Astrocyte (in vitro differentiated cells and primary cell): ENCODE measurements around the gene ZNF268. TPM values are rescaled to one million over a fixed set of nuclear protein-coding genes. Genes with fewer than 3 reads are reported as not detected.

Experiments
- DNase-seq: peaks from one replicate; pipeline ENCODE4 v3.0.0-alpha.2; 2010; ENCODE audit warnings: low read depth
- FAIRE-seq: peaks from 2 replicates; lab custom pipeline; 2011; peaks lifted over from hg19 to GRCh38; lab: Jason Lieb, UNC
- H2AFZ ChIP-seq: 2 replicates; pipeline ENCODE4 v1.6.0; 2012; ENCODE audit warnings: low read depth, low read length, inconsistent platforms
- H3K27ac ChIP-seq: 2 replicates; pipeline ENCODE4 v1.5.1; 2011; ENCODE audit warnings: low read depth, low read length, inconsistent platforms
- H3K27me3 ChIP-seq: 2 replicates; pipeline ENCODE4 v1.6.0; 2011; ENCODE audit warnings: low read length, inconsistent platforms; ENCODE audit not compliant: insufficient read depth
- H3K36me3 ChIP-seq: 2 replicates; pipeline ENCODE4 v1.5.1; 2011; ENCODE audit warnings: low read length, inconsistent platforms; ENCODE audit not compliant: insufficient read depth
- H3K4me1 ChIP-seq: 2 replicates; pipeline ENCODE4 v1.5.1; 2011; ENCODE audit warnings: low read length, inconsistent platforms; ENCODE audit not compliant: insufficient read depth
- H3K4me2 ChIP-seq: 2 replicates; pipeline ENCODE4 v1.6.0; 2012; ENCODE audit warnings: low read length, inconsistent platforms
- H3K4me3 ChIP-seq: 2 replicates; pipeline ENCODE4 v1.5.1; 2011; ENCODE audit warnings: low read depth, mild to moderate bottlenecking, low read length, inconsistent platforms; ENCODE audit not compliant: insufficient read depth
- H3K79me2 ChIP-seq: 2 replicates; pipeline ENCODE4 v1.6.0; 2012; ENCODE audit warnings: mild to moderate bottlenecking, low read length, inconsistent platforms; ENCODE audit not compliant: insufficient read depth
- H3K9ac ChIP-seq: 2 replicates; pipeline ENCODE4 v1.6.0; 2012; ENCODE audit warnings: mild to moderate bottlenecking, low read length, inconsistent platforms
- H3K9me3 ChIP-seq: 2 replicates; pipeline ENCODE4 v1.5.1; 2012; ENCODE audit warnings: low read depth, mild to moderate bottlenecking, low read length, inconsistent platforms; ENCODE audit not compliant: insufficient read depth
- H4K20me1 ChIP-seq: 2 replicates; pipeline ENCODE4 v1.6.0; 2012; ENCODE audit warnings: low read length, inconsistent platforms; ENCODE audit not compliant: insufficient read depth
- H3K27ac Mint-ChIP-seq: one replicate; pipeline ENCODE4 v1.8.0; 2021; ENCODE audit warnings: mild to moderate bottlenecking, mixed read lengths; ENCODE audit not compliant: unreplicated experiment
- H3K27me3 Mint-ChIP-seq: one replicate; pipeline ENCODE4 v1.8.0; 2021; ENCODE audit warnings: low read depth, mixed read lengths; ENCODE audit not compliant: unreplicated experiment
- H3K36me3 Mint-ChIP-seq: one replicate; pipeline ENCODE4 v1.8.0; 2021; ENCODE audit warnings: low read depth, mixed read lengths; ENCODE audit not compliant: unreplicated experiment
- H3K4me1 Mint-ChIP-seq: one replicate; pipeline ENCODE4 v1.8.0; 2021; ENCODE audit warnings: low read depth, mixed read lengths; ENCODE audit not compliant: unreplicated experiment
- H3K4me3 Mint-ChIP-seq: one replicate; pipeline ENCODE4 v1.8.0; 2021; ENCODE audit warnings: mild to moderate bottlenecking, moderate library complexity, mixed read lengths; ENCODE audit not compliant: unreplicated experiment
- H3K9me3 Mint-ChIP-seq: one replicate; pipeline ENCODE4 v1.8.0; 2021; ENCODE audit warnings: mild to moderate bottlenecking, mixed read lengths; ENCODE audit not compliant: unreplicated experiment
- CTCF ChIP-seq: IDR thresholded peaks from 2 replicates; pipeline ENCODE4 v1.5.1; 2011; ENCODE audit warnings: low read depth, mild to moderate bottlenecking, inconsistent platforms, low read length, moderate library complexity; ENCODE audit not compliant: insufficient read depth
- EZH2 ChIP-seq: IDR thresholded peaks from 2 replicates; pipeline ENCODE4 v1.6.1; 2012; ENCODE audit warnings: mild to moderate bottlenecking, low read length, inconsistent platforms; ENCODE audit not compliant: insufficient read depth
- total RNA-seq: library from RNA; stranded (reverse); gene quantifications from 2 replicates; pipeline ENCODE4 v1.2.1, GENCODE V29; 2021

Gene ZNF268
- total RNA-seq, 1 donor from 2014 or later, result 21.0 TPM

- Mint-ChIP-seq H3K27ac (no peak overlapping the region), H3K9me3 (peaks cover 54% of the 10 kb centered on the region), H3K4me1 (no peaks in the 10 kb centered on the region), H3K27me3 (no peaks in the 10 kb centered on the region), H3K36me3 (no peaks in the 10 kb centered on the region), H3K4me3 (no peak overlapping the region)
- H2AFZ ChIP-seq, result no peak overlapping the region
- no peaks in the 10 kb centered on the region for H4K20me1 ChIP-seq
- FAIRE-seq, result no peak
- DNase-seq, result no peak
- H3K4me2 ChIP-seq, result no peak overlapping the region
- TF ChIP-seq CTCF, result no peak
- no peak for TF ChIP-seq EZH2
- H3K36me3 ChIP-seq, result no peaks in the 10 kb centered on the region
- H3K9me3 ChIP-seq, result peaks cover 30% of the 10 kb centered on the region
- H3K4me3 ChIP-seq, result no peak overlapping the region
- H3K27ac ChIP-seq, result no peak overlapping the region
- no peak overlapping the region for H3K9ac ChIP-seq
- no peaks in the 10 kb centered on the region for H3K27me3 ChIP-seq
- H3K79me2 ChIP-seq, result no peaks in the 10 kb centered on the region
- no peaks in the 10 kb centered on the region for H3K4me1 ChIP-seq
Measured at GRCh38 chr12:133215724-133216123, 34.4 kb downstream of the ZNF268 start.

- no peaks in the 10 kb centered on the region for H3K27me3 ChIP-seq
- no peaks in the 10 kb centered on the region for H4K20me1 ChIP-seq
- DNase-seq, result no peak
- H3K4me1 ChIP-seq, result no peaks in the 10 kb centered on the region
- H3K4me3 ChIP-seq, result no peak overlapping the region
- H3K36me3 ChIP-seq, result no peaks in the 10 kb centered on the region
- H3K9ac ChIP-seq, result no peak overlapping the region
- no peak for FAIRE-seq
- Mint-ChIP-seq H3K27ac (no peak overlapping the region), H3K4me3 (no peak overlapping the region), H3K4me1 (no peaks in the 10 kb centered on the region), H3K9me3 (peaks cover 49% of the 10 kb centered on the region), H3K36me3 (no peaks in the 10 kb centered on the region), H3K27me3 (no peaks in the 10 kb centered on the region)
- no peak for TF ChIP-seq CTCF
- no peak for TF ChIP-seq EZH2
- H2AFZ ChIP-seq, result no peak overlapping the region
- peaks cover 35% of the 10 kb centered on the region for H3K9me3 ChIP-seq
- H3K79me2 ChIP-seq, result no peaks in the 10 kb centered on the region
- H3K4me2 ChIP-seq, result no peak overlapping the region
- no peak overlapping the region for H3K27ac ChIP-seq
Measured at GRCh38 chr12:133217219-133217618, 35.9 kb downstream of the ZNF268 start.

GRCh38 chr12:133220521-133220920, 39.2 kb downstream of the ZNF268 start:
- no peaks in the 10 kb centered on the region for H4K20me1 ChIP-seq
- no peak overlapping the region for H3K4me3 ChIP-seq
- Mint-ChIP-seq H3K9me3 (peaks cover 37% of the 10 kb centered on the region), H3K27me3 (no peaks in the 10 kb centered on the region), H3K36me3 (no peaks in the 10 kb centered on the region), H3K4me1 (no peaks in the 10 kb centered on the region), H3K4me3 (no peak overlapping the region), H3K27ac (no peak overlapping the region)
- H3K27me3 ChIP-seq, result no peaks in the 10 kb centered on the region
- DNase-seq (no peak), FAIRE-seq (no peak)
- no peak overlapping the region for H2AFZ ChIP-seq
- H3K4me2 ChIP-seq, result no peak overlapping the region
- TF ChIP-seq EZH2, result no peak
- no peak for TF ChIP-seq CTCF
- no peak overlapping the region for H3K9ac ChIP-seq
- no peaks in the 10 kb centered on the region for H3K36me3 ChIP-seq
- H3K79me2 ChIP-seq, result no peaks in the 10 kb centered on the region
- no peak overlapping the region for H3K27ac ChIP-seq
- H3K4me1 ChIP-seq, result no peaks in the 10 kb centered on the region
- peaks cover 30% of the 10 kb centered on the region for H3K9me3 ChIP-seq
